HG03439 (cell line): ENCODE measurements around the gene GHR.
A peak's percentile ranks its signal among the peaks of the same experiment; 100 is the strongest.
"Not testable (repeated sequence)": the region's sequence is repeated elsewhere in the genome, so short reads cannot be mapped to it uniquely, and the experiment has no call there.

Experiments used
- ATAC-seq: cut with Tn5 transposase; IDR thresholded peaks from one replicate; pipeline ENCODE4 v1.9.1; 2021; ENCODE audit warnings: mild to moderate bottlenecking, moderate library complexity; ENCODE audit not compliant: unreplicated experiment

The GHR gene

DNA sequence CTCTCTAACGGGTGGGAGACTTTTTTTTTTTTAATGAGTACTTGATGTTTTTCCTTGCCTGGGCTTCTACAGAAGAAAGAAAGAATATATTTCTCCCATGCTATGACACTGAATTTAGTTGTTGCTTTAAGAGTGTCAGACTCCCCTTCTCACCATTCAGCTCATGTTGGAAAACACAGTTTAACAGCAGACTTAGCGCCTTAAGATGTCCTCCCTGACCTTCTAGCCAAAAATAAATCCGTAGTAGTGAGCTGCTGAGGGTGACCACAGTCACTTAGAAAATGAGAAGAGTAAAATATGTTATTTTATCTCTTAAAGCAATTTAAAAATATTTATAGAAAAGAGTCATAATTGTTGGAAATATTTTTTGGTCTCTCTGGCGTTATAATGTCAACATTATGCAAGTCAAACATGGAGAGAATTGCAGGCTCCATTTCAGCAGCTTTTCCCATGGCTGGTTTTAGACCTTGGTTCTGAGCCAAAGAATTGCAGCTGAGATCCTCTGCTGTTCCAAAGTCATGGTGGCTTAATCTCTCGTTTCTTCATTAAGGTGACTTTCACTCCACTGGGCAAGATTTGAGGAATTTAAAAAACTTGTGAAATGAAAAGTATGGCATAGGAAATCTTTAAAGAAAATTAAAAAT is 143.5 kb downstream of the GHR start:
- ATAC-seq = no peak

DNA sequence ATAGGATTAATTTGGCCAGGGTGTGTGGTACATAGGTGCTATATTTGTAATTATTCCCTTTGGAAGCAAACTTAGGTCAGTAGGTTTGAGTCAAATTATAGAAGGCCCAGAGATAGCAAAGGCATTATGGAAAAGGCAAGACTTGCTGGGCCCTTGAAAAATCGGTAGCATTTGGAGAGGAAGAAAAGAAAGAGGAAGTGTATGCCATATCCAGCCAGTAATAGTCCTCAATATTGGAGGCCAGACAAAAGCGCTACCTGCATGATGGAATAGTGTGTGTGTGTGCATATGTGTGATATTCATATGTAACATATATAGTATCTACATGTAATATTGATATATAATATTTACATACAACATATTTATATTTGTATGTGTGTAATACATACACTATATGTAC is 146.1 kb downstream of the GHR start:
- ATAC-seq = no peak

DNA sequence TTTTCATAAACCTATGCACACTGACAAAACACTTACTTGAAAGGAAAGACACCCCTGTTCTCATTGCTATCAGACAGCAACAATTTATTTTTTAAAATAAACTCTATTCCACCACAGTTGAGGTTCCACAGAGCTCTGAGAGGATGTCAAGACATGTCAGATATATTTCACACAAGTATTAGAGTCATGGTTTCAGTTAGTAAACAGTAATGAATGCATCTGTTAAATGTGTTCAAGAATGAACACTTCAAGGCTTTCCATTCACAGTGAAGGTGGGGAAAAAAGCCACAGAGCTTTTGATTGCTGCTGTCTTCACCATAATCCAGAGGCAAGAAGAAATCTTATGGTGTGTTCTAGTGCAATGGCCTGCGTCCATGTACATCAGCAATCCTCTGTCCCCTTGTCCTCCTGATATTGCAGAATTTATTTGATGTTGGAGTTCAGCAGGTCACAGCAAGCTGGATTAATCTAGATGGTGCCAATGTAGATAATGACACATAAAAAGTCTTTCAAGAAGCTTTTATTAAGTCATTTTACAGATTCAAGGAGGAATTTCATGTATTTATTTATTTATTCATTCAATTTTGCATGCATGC is 146.8 kb downstream of the GHR start:
- no peak for ATAC-seq

DNA sequence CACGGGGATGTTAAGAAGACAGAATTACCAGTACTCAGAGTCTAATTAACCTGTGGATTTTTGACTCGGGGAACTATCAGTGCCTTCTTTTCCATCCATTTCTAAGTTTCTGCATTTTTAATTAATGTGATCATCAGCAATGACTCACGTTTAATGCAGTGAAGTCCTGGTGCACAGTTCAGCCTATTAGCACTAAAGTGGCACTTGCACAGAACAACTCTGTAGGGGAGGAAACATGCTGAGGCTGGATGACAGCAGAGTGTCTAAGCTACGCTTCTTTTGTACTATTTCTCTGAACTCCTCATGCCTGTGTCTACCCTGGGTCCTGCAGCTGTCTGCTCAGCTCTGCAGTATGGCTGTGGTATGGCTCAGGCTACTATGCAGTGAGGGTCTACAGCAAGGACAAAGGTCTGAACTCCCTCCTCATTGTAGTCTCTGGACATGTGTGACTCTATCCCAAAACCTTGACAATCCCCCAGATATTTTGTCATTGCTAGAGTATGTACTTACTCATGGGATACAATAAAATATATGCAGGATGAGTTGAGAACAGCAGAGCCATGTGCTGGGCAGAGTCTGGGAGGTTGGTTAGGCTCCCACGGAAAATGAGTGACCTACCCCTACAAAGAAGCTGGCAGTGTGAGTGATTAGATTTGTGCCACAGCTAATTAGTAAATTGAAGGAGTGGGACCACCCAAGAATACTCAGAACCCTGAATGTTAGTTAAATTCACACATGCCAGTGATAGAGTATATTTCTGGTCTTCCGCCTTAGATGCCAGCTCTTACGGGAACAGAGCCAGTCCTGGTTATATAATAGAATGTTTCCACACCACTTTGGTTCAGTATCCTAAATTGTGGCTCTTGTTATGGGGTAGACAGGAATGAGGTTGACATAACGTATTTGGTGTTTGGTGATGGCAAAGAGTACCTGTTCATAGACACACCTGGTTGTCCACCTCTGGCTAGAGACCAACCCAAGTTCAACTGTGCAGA is 148.0 kb downstream of the GHR start:
- ATAC-seq = no peak

DNA sequence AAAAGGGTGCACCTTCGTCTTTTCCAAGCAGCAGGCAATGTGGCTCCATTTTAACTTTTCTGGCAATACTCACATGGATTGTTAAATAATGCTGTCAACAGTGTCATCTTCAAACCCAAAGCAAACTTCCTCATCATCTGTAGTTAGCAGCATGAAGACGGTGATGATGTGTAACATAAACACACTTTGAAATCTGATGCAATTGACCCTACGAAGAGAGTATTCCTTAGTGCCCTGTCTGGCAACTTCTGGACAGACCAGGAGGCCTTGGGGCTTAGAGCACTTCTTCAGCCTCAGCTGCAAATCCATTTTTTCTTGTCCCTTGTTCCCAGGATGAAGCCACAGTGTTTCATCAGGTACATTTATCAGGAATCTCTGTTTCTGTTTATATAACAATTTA is 149.1 kb downstream of the GHR start:
- ATAC-seq = no peak

DNA sequence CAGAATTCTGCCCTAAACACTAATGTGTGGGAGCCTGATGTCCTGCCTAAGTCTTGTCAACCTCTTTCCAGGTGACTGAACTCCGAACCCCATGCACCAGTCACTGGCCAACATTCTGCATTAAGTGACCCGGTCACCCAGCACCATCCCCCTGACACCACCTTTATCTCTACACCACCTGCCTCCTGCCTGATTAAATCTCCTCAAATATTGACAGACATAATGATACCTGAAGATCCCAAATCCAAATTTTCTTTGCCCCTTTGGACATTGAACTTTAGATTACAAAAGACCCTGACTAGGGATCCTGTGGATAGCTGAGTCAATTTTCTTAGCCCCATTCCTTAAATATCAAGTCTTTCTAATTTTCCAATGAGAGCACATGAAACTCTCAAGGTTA is 150.1 kb downstream of the GHR start:
- no peak for ATAC-seq

DNA sequence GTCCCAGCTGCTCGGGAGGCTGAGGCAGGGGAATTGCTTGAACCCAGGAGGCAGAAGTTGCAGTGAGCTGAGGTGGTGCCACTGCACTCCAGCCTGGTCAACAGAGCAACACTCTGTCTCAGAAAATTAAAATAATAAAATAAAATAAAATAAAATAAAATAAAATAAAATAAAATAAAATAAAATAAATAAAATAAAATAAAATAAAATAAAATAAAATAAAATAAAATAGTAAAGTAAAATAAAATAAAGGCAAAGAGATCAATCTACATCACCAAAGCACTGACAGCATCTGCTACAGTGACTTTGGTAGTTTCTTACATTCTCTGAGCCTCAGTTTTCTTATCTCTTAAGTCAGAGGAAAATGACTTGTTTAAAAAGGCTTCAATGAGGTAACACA is 152.7 kb downstream of the GHR start:
- ATAC-seq = not testable (repeated sequence)

DNA sequence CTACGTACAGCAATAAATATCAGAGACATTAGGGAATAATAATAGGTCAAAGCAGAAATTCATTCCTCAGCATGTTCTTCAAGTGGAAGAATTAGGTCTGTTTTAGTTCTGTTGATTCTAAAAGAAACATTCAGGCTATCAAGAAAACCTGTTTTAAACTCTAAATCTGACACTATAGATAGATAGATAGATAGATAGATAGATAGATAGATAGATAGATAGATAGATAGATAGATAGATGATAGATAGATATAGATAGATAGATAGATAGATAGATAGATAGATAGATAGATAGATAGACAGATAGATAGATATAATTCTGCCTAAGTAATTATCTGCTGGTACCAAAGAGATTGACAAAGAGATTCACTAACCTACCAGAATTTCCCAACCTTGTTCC is 155.7 kb downstream of the GHR start:
- ATAC-seq = not testable (repeated sequence)

DNA sequence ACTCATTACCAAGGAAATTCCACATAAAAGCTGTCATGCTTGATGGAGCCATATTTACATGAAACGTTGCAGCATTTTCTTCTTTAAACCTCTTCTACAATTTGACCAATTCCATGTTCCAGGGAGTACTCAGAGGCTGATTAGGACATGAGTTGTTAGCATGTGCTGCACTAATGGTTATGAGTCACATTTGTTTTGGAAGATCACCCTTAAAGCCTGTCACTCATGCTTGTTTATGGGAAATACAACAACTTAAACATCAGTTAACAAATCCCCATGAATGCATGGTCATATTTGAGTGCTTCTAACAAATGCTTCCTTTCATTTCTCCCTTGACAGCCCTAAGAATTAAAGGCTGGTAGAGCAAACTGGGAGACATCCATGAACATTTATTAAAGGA is 156.1 kb downstream of the GHR start:
- no peak for ATAC-seq

DNA sequence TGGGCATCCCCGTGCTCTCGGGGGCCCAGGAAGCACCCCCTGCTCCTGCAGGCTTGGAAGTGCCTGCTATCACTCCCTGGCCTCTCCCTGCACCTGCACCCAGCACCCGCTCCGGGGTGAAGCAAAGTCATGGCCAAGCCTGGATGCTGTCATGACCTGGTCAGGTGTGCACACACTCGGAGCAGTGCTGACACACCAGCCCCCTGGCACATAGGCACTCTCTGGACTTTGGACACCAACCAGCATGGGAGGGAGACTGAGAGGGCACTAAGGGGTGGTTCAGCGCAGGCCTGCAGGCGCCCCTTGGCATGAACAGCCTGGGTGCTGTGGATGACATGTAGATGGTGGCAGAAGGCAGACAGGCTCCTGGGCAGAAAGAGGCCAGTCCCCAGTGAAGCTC is 158.6 kb downstream of the GHR start:
- ATAC-seq = no peak

DNA sequence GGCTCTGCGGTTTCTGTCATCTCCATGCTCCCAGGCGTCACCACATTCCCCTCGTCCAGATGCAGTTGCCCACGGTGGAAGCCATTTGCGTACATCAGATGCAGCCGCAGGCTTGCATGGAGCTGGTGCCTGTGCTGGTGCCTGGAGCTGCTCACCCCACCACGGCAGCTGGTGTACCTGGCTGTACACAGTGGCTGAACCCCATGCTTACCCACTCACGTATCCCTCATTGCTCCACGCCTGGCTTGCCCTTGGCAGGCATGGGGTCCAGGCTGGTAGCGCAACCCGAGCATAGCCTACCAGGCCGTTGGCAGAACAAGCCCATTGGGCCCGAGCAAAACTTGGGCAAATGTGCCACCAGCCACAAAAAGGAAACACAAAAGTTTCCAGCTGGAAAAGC is 159.5 kb downstream of the GHR start:
- no peak for ATAC-seq

DNA sequence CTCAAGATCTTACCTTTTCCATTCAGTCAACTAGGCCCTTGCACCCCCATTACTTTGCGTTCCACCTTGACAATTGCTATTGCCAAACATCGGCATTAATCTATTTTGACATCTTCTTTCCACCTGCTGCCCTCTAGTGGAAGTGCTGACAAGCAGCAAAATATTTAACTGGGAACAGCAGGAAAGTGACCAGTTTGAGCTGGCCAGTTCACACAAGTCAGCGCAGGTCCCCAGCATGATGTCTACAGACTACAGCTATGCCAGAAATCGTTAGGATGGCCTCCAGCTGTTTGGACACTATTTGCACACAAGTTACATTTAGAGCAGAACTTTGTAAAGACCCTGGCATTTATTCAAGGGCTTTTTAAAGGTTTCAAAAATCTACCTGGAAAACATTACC is 160.1 kb downstream of the GHR start:
- peak; percentile 72 for ATAC-seq

DNA sequence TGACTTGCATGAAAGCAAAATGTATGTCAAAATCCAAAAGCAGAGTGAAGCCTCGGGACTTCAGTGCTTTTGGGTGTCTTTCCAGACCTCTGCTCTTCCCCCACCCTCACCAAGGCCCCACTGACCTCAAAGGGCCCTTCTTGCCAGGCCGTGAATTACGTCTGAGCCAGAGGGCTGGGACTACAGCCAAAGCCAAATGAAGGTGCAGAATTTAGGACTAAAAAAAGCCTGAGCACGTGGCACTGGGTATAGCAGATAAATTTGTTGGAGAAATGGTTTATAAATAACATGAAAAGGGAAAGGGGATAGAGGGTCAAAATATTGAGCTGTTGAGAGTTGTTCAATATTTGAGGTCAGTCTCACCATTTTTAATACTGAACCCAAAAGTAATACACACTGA is 163.4 kb downstream of the GHR start:
- no peak for ATAC-seq

DNA sequence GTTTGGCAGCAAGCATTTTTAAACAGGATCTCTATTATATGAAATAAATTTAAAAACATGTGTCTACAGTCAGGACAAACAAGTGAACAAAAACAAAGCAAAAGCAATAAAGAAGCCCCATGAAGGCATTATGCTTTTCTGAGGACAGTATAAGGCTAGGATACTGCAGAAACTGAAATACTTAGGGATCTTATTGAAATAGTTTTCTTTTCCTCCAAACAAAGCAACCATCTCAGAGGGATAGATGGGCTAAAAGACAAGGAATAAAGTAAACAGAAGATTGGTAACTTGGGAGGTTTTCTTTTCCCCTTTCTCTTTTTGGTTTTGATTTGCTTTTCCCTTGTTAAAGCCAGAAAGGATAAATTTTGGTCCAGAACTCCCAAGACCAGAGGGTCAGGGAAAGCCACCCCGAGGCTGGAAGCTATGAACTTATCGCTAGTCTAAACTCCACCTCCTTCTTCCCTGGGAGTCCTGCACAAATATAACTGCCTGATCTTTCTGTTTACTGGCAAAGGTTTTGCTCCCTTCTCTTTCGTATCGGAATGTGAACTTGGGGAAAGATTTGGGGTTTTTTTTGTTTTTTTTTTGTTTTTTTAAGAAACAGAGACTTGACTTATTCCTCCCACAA is 164.0 kb downstream of the GHR start:
- no peak for ATAC-seq

DNA sequence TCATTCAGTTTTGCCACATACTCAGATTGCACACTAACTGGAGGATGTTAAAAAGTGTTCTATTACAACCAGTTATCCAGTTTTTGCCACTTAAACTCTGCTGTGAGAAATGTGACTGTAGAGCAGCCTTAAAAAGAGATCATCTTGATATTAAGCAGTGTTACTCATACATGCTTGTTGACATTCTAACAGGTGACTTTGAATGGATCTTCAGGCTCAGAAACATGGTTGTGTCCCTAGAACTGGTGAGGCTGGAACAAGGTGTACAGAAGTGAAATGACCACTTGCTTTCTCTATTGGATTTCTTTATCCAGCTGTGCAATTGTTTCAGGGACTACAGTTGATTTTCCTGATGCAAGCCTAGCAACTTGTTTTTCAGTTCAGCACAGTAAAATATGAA is 167.3 kb downstream of the GHR start:
- no peak for ATAC-seq

DNA sequence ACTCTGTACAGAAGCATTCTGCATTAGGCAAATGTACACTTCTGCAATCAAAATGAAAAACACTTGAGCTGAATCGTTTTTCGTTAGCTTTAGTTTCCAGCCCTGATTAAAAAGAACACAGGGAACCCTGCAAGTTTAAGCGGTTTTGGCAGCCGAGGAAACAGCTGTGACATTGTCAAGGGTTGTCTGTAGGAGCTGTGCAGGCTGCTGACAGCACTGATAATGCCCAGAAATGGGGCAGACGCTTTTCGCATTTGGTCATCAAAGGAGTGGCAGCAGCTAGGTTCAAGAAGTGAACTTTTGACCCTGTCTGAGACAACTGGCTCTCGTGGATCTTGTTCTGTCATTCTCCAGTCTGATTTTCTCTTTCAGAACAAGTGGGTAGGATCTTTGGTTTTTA is 167.8 kb downstream of the GHR start:
- ATAC-seq = no peak

DNA sequence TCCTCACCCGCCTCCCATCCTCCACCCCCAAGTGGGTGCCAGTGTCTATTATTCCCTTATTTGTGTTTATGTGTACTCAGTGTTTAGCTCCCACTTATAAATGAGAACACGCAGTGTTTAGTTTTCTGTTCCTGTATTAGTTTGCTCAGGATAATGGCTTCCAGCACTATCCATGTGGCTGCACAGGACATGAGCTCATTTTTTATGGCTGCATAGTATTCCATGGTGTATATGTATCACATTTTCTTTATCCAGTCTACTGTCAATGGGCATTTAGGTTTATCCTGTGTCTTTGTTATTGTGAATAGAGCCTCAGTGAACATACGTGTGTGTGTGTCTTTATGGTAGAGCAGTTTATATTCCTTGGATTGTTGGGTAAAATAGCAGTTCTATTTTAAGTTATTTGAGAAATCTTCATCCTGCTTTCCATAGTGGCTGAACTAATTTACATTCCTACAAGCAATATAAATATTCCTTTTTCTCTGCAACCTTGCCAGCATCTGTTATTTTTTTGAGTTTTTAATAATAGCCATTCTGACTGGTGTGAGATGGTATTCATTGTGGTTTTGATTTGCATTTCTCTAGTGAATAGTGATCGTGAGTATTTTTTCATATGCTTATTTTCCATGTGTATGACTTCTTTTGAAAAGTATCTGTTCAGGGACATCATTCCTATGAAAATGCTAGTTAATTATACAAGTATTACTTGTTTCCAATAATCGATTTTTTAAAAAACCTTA is 169.3 kb downstream of the GHR start:
- ATAC-seq = no peak

DNA sequence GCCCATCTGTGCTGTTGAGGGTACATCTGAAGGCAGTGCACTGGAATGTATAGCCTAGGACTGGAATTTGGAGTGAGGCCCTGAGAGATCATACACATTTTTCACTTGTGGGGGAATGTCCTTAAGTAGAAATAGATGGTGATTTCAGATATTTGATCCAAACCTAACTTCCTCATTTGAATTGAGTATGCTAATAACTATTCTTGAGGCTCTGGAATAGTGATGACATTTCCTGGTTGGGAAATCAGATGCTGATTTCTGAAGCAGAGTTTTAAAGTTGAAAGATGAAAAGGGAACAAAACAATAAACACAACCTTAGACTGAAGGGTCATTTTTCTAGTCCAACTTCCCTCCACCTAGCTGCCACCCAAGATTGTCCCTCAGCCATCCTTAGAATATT is 170.4 kb downstream of the GHR start:
- ATAC-seq = no peak

DNA sequence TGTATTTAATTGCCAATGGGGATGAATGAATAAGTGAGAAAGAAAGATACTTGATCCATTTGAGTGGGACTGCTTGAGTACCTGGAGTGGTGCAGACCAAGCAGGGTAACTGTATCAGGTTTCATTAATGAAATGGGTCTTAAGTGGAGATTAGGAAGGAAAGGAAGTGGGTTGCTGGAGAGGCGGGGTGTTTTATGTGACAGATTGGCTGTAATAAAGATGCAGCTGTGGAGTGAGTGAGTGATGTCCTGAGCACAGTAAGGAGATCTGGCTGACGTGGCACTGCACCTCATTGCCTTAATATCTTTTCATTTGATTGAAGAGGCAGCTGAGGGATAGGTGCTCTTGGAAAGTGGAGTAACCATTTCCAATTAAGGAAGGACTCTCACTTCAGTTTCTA is 172.4 kb downstream of the GHR start:
- no peak for ATAC-seq

DNA sequence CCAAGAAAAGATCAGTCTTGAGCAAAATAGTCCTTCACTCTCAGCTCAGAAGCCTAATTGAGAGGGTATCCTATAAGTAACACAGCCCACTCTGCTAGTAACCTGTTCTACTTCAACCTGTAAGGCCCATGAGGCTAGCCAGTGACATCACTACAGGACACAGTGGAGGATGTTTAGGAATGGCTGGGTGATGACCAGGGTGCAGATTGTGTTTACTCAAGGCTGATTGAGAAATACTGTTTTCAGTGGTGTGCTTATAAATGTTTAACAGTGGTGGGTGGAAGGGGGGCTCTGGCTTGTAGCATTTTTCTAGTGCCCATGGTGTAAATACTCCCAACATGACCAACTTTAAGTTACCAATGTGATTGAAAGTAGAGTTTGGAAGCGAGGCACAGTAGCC is 173.6 kb downstream of the GHR start:
- ATAC-seq = no peak
